ENCODE data around the gene AVPR2.

AVPR2 gene

DNA sequence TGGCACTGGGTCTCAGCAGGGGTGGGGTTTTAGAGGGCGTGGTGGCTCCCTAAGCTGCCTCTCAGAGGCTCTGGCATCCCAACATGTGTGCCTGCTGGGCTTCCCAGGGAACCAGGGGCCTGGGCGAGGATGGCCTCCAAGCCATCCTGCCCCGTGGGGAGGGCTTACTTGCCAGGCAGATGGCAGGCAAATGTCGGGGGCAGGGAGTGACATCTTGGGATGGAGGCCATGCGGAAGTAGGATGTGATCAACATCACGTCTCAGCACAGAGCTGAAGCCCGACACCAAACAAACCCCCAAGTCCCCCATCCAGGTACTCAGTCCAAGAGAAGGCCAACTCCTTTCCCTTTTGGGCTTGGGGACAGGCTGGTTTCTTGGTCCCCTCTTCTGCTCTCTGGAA lies 23.2 kb upstream of the AVPR2 start:
- no peak for TF ChIP-seq CTCF (IDR thresholded peaks at IDR 0.05; ENCODE audit: borderline replicate concordance, insufficient read depth, low read depth, low read length)

DNA sequence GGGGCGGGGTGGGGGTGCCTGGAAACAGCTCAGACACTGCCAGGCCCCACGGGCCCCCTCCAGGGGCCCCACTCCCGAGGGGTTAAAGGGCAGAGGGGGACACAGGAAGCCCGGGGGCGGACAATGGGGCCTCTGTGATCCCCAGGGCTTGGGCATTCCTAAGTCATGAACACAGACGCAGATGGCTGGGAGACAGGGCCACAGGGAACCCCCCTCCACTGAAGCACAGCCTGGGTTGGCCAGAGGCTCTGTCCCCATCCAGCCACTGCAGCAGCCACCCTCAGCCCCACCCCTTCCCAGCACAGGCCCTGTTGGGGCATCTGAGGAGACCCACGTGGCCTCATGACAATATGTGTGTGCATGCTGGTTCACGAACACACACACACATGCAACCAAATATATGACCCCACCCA lies 22.4 kb upstream of the AVPR2 start:
- no peak overlapping the region for H3K4me3 ChIP-seq (ENCODE audit: low read depth, low read length)
- TF ChIP-seq CTCF (IDR thresholded peaks at IDR 0.05; ENCODE audit: borderline replicate concordance, insufficient read depth, low read depth, low read length): no peak

More for the DNA sequence above, 23.2 kb upstream of the AVPR2 start:
- no peak overlapping the region for H3K4me3 ChIP-seq (ENCODE audit: low read depth, low read length)

GRCh38 chrX:153882557-153882956 lies 21.9 kb upstream of the AVPR2 start:
- TF ChIP-seq CTCF (IDR thresholded peaks at IDR 0.05; ENCODE audit: borderline replicate concordance, insufficient read depth, low read depth, low read length): no peak
- H3K4me3 ChIP-seq (ENCODE audit: low read depth, low read length): no peak overlapping the region

GRCh38 chrX:153883163-153883843 lies 21.2 kb upstream of the AVPR2 start:
- H3K4me3 ChIP-seq (ENCODE audit: low read depth, low read length): no peak overlapping the region
- no peak for TF ChIP-seq CTCF (IDR thresholded peaks at IDR 0.05; ENCODE audit: borderline replicate concordance, insufficient read depth, low read depth, low read length)

- no peak overlapping the region for H3K4me3 ChIP-seq (ENCODE audit: low read depth, low read length)
- no peak for TF ChIP-seq CTCF (IDR thresholded peaks at IDR 0.05; ENCODE audit: borderline replicate concordance, insufficient read depth, low read depth, low read length)
These were observed 20.3 kb upstream of the AVPR2 start for GRCh38 chrX:153884136-153884535.

DNA sequence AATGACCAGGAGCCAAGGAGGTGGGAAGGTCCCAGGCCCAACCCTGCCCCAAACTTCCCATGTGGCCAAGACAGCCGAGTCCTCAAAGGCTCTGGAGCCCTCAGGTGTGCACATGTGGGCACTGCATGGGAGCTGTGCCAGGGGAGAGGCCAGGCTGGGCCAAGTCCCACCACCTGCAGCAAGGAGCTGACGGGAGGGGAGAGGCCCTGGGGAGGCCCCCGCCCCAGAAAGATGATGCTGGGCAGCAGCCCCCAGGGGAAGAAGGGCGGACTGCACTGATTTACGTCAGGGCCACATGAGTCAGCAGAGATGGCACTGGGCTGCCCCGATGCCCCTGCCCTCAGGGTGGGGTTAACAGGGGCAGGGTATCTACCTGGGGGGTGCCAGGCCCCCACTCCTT lies 19.9 kb upstream of the AVPR2 start:
- no peak for TF ChIP-seq CTCF (IDR thresholded peaks at IDR 0.05; ENCODE audit: borderline replicate concordance, insufficient read depth, low read depth, low read length)
- no peak overlapping the region for H3K4me3 ChIP-seq (ENCODE audit: low read depth, low read length)

DNA sequence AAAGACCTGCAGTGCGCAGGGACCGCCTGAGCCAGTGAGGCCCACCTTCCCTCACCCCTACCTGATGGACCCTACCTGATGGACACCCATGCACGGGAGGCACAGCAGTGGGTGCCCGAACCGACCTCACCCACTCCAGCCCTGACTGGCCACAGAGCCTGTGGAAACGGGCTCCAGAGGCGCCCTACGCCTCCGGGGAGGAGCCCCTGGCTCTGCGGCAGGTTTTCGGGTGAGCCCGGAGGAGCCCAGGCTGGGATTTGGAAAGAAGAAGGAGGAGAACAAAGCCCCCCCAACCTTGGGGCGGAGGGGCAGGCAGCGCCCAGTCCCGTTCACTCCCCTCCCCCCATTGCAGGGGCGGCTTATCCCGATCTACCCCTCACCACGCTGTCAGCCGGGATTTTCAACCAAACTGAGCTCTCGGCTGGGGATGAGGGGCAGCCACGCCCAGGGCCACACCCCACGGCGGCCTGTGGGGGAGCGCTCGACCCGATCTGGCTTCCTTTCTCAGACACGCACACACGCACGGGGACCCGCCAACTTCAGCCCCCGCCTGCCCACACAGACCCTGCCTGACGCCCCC lies 19.2 kb upstream of the AVPR2 start:
- TF ChIP-seq CTCF (IDR thresholded peaks at IDR 0.05; ENCODE audit: borderline replicate concordance, insufficient read depth, low read depth, low read length): no peak
- H3K4me3 ChIP-seq (ENCODE audit: low read depth, low read length): no peak overlapping the region

All from GM12875 (cell line).